Left renal cortex interstitium (tissue), 4 donors: Measurements from ENCODE around the gene TASOR2. TPM values are rescaled to one million over a fixed set of nuclear protein-coding genes. Genes with fewer than 3 reads are reported as not detected.

Experiments
- polyA plus RNA-seq, 4 donors: library from polyadenylated mRNA; unstranded; fragments of 120-200 nt; gene quantifications; one replicate each; pipeline ENCODE4 v1.2.1, GENCODE V29; 2013; ENCODE audit not compliant: insufficient read length in 4 of 4

Gene TASOR2
- polyA plus RNA-seq, 4 donors = 28.1 to 42.1 (median 35.0) TPM

Other genes with a start within 250 kb of the TASOR2 start
- not detected for gene CALML5, start 185.3 kb upstream of the TASOR2 start, polyA plus RNA-seq
- gene CALML3, start 159.9 kb upstream of the TASOR2 start, polyA plus RNA-seq = under 1 TPM in 1 of 4 donors, not detected in 3; 0.08 TPM
- 10 to 100 TPM; 22.7 to 29.2 (median 26.0) TPM for gene ASB13, start 18.2 kb upstream of the TASOR2 start, polyA plus RNA-seq
- gene GDI2, start 128.6 kb downstream of the TASOR2 start, polyA plus RNA-seq = 100 to 1,000 TPM; 267 to 348 (median 285) TPM
- gene ANKRD16, start 205.1 kb downstream of the TASOR2 start, polyA plus RNA-seq = 10 to 100 TPM; 10.2 to 15.5 (median 11.5) TPM
- gene FBH1, start 205.4 kb downstream of the TASOR2 start, polyA plus RNA-seq = 10 to 100 TPM; 69.0 to 93.8 (median 80.6) TPM